Astrocyte of the cerebellum (primary cell): ENCODE results near the gene HEATR1.

Experiments used
- DNase-seq: peaks from one replicate; pipeline ENCODE4 v3.0.0-alpha.2; 2011; ENCODE audit warnings: low read depth
- H3K4me3 ChIP-seq: 2 replicates; pipeline ENCODE4 v1.5.1; 2011; ENCODE audit warnings: mild to moderate bottlenecking, low read depth, low read length, moderate library complexity
- in situ Hi-C: cut with HindIII; loops from 2 replicates; pipeline ENCODE4 v1.10.0; 2017; ENCODE audit warnings: low sequenced_read_pairs
- TF ChIP-seq, protein P1 (sequence below): IDR thresholded peaks from 2 replicates; pipeline ENCODE4 v1.5.1; 2012; ENCODE audit warnings: low read length, low read depth, moderate library complexity, mild to moderate bottlenecking; ENCODE audit errors: missing control alignments

Gene HEATR1

DNA sequence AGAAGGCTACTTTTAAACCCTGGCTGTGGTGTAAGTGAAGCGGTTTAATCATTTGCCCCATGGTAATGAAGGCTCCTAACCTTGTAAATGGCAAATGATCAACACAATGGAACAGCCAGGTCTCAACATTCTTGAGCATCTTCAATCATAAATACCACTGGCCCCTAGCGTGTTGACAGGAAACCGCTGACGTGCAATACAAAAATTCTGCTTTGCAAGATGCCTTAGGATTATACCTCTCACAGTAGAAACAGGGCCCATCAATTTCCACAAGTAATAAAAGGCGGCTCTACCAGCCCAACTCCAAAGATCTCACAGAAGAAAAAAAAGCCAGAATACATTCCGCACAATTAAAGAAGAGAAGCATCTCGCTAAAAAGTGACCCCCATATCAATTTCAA is 47.7 kb downstream of the HEATR1 start:
- H3K4me3 ChIP-seq, result no peak overlapping the region
- TF ChIP-seq, protein P1, sequence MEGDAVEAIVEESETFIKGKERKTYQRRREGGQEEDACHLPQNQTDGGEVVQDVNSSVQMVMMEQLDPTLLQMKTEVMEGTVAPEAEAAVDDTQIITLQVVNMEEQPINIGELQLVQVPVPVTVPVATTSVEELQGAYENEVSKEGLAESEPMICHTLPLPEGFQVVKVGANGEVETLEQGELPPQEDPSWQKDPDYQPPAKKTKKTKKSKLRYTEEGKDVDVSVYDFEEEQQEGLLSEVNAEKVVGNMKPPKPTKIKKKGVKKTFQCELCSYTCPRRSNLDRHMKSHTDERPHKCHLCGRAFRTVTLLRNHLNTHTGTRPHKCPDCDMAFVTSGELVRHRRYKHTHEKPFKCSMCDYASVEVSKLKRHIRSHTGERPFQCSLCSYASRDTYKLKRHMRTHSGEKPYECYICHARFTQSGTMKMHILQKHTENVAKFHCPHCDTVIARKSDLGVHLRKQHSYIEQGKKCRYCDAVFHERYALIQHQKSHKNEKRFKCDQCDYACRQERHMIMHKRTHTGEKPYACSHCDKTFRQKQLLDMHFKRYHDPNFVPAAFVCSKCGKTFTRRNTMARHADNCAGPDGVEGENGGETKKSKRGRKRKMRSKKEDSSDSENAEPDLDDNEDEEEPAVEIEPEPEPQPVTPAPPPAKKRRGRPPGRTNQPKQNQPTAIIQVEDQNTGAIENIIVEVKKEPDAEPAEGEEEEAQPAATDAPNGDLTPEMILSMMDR, result no peak
- in situ Hi-C loops, result no loop called here
- no peak for DNase-seq

DNA sequence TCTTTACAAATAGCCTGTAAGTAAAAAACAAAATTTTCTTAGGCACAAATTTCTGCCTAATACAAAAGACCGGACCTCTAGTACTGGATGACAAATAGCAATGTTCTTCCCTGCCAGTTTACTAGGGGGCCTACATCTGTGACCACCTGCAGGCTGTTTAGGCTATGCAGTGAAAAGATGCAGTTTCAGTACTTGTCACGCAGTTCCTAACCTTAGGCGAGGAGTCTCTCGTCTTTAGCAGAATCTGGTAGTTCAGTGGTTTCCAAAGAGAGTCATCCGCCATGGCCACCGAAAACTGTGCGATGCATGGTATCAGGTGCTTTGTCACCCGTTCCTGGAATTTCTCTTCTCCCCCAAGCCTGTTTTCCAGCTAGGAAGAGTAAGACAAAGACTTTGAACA is 50.9 kb downstream of the HEATR1 start:
- H3K4me3 ChIP-seq, result no peak overlapping the region
- TF ChIP-seq, protein P1, result no peak
- in situ Hi-C loops, result no loop called here
- no peak for DNase-seq

DNA sequence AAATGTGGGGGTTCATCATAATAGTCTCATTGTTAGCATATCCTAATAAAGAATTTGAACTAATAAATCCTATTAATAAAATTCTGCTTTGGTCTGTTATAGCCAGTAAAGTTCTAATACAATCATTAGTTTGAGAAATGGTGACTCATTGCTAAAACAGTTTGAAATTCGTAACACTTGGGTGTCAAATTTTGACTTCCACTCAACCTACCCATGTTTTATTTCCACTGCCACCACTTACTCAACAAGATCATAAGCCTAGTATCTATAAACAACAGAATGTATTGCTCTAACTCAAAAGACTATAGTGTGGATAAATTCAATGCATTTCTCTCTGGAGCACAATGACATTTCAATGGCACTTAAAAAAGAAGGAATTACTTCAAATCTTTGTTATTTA is 51.4 kb downstream of the HEATR1 start:
- TF ChIP-seq, protein P1, result no peak
- DNase-seq, result no peak

DNA sequence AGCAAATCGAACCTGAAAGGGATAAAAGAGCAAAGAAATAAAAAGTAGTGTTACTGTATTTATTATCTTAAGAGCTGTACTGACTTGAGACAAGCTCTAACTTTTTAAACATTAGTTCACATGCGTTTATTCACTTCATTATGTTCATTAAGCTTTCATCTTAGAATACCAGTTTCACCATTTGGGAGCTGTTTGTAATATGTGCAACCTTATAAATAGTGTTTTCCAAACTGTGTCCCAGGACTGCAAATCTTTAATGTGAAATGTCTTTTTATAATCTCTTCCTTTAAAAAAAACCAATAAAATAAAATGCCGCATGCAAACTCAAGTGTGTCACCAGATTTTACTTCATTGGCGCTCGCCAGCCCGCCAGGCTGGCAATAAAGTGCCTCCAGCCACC is 52.2 kb downstream of the HEATR1 start:
- H3K4me3 ChIP-seq, result no peak overlapping the region
- in situ Hi-C loops, result no loop called here
- no peak for DNase-seq
- TF ChIP-seq, protein P1, result no peak

More for the DNA sequence above, 51.4 kb downstream of the HEATR1 start:
- H3K4me3 ChIP-seq, result no peak overlapping the region
- in situ Hi-C loops, result no loop called here

DNA sequence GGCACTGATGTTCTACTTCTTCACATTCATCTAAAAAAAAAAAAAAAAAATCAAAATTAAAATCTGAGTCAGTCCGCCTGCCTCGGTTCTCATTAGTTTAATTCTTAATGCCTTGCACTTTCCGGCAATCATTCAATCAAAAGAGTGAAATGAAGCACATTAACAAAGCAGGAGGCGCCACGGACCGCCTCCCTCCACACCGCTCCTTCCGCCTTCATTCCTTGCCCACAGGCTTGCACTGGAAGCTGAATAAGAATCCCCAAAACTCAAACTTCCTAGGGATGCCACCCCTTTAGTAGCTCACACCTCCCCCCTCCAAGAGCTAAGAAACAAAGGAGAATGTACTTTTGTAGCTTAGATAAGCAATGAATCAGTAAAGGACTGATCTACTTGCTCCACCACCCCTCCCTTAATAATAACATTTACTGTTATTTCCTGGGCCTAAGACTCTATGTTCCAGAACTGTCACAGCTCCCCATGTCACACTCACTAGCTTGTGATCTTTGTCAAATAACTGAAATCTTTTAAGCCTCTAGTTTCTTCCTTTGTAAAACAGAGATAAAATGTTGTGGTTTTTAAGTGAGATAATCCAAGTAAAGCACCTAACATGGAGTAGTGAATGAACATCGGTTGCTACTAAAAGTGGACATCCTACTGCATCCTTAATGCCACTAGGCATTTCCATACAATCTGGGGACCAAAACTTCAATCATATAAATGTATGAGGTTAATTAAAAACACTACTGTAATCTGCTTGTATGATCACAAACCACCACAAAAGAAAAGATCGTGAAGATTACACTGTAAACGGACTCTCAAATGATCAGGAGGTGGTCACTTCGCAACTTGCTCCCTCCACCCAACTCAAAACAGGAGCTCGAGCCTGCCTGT is 53.1 kb downstream of the HEATR1 start:
- no peak overlapping the region for H3K4me3 ChIP-seq
- DNase-seq, result no peak
- in situ Hi-C loops, result no loop called here
- TF ChIP-seq, protein P1, result no peak

DNA sequence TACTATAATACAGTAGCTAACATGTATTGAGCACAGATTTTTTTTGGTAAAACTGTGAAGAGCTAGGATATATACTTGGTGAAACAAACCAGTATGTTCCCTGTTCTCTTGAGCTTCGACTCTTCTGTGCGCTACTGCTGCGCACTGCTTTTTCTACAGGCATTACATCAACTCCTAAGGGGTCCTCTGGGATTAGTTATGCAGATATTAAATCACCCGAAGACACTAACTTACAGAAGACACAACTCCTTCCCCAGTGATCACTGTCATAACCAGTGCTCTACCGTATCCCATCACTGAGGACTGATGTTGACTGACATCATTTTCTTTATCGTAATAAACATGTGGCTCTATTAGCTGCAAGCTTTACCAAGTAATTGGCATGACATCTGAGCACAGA is 55.9 kb downstream of the HEATR1 start:
- no peak for DNase-seq
- TF ChIP-seq, protein P1, result no peak
- in situ Hi-C loops, result no loop called here
- no peak overlapping the region for H3K4me3 ChIP-seq
